GM12801 (cell line): ENCODE measurements around the gene OAS3.

Source experiments
- TF ChIP-seq, protein P1 (sequence below): IDR thresholded peaks from one replicate; pipeline ENCODE4 v1.5.1; 2011; ENCODE audit warnings: control low read depth; ENCODE audit not compliant: insufficient read length; ENCODE audit errors: extremely low read depth

Gene OAS3

DNA sequence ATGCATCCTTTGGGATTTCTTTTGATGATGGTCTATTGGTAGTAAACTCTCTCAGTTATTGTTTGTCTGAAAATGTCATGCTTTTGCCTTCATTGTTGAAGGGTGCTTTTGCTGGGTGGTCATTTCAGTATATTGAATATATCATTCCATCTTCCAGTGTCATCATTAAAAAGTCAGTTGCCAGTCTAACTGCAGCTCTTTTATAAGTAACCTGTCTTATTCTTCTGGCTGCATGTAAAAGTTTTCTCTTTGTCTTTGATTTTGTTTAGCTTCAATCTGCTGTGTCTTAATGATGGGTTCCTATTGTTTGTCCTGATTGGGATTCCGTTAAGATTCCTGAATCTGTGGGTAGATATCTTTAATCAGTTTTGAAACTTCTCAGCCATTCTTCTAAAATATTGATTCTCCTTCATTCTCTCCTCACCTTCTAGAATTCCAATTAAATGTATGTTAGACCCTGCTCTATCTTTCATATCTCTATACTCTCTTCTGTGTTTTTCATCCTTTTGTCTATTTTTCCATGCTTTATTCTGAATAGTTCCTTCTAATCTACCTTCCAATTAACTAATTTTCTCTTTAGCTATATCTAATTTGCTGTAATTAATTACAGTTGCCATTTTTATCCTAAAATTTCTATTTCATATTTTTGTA is 25.1 kb upstream of the OAS3 start:
- TF ChIP-seq, protein P1, sequence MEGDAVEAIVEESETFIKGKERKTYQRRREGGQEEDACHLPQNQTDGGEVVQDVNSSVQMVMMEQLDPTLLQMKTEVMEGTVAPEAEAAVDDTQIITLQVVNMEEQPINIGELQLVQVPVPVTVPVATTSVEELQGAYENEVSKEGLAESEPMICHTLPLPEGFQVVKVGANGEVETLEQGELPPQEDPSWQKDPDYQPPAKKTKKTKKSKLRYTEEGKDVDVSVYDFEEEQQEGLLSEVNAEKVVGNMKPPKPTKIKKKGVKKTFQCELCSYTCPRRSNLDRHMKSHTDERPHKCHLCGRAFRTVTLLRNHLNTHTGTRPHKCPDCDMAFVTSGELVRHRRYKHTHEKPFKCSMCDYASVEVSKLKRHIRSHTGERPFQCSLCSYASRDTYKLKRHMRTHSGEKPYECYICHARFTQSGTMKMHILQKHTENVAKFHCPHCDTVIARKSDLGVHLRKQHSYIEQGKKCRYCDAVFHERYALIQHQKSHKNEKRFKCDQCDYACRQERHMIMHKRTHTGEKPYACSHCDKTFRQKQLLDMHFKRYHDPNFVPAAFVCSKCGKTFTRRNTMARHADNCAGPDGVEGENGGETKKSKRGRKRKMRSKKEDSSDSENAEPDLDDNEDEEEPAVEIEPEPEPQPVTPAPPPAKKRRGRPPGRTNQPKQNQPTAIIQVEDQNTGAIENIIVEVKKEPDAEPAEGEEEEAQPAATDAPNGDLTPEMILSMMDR = no peak

DNA sequence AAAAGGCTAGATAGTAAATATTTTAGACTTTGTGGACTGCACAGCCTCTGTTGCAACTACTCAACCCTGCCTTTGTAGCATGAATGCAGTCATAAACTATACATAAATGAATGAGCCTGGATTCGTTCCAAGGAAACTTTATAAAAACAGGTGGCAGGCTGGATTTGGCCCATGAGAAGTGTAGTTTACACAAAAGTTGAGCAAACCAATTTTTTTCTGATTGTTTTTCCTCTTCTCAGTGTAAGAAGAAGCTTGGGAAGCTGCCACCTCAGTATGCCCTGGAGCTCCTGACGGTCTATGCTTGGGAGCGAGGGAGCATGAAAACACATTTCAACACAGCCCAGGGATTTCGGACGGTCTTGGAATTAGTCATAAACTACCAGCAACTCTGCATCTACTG is 22.0 kb upstream of the OAS3 start:
- TF ChIP-seq, protein P1 = no peak

DNA sequence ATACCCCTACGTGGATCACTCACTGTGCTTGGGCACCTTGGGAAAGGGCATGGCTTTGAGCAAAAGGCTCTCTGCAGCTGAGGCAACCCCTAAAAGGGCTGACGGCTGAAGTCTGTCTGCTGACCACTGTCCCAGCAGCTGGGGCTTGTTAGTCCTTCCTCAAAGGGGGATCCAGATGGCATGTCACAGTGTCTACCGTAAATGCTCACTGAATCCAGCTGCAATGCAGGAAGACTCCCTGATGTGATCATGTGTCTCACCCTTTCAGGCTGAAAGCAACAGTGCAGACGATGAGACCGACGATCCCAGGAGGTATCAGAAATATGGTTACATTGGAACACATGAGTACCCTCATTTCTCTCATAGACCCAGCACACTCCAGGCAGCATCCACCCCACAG is 19.2 kb upstream of the OAS3 start:
- TF ChIP-seq, protein P1 = no peak

DNA sequence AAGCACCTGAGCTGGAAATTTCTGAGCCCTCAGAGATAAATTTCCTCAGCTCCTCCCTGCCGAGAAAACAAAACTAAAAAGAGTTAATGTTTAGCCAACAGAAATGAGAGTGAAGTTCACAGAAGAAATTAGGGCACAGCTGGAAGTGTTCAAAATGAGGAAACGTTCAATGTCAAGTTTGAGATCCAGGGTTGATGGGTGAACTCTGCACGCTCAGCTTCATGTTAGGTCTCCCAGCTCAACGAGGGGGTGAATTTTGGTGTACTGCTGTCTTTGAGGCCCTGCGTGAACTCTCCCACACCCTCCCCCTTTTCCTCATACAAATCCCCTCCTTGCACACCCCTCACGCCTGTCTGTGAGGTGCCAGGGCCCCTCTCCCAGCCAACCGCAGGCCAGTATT is 13.3 kb upstream of the OAS3 start:
- TF ChIP-seq, protein P1 = no peak

DNA sequence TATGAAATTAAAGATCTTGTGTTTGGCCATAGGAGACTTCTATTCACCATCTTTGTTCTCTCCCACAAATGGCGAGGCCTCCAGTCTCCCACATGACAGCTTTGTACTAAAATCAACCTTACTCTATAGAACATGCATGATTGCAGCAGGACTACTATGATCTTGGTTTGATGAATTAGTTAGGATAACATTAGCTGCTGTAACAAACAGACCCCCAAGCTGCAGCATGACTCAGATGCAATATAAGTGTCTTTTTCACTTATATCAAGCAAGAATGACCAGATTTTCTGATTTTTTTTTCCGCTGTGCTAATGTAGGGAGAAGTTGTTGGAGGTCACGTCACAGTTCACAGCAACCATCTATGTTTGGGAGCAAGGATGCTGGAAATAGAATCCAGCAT is 10.8 kb upstream of the OAS3 start:
- TF ChIP-seq, protein P1 = no peak

DNA sequence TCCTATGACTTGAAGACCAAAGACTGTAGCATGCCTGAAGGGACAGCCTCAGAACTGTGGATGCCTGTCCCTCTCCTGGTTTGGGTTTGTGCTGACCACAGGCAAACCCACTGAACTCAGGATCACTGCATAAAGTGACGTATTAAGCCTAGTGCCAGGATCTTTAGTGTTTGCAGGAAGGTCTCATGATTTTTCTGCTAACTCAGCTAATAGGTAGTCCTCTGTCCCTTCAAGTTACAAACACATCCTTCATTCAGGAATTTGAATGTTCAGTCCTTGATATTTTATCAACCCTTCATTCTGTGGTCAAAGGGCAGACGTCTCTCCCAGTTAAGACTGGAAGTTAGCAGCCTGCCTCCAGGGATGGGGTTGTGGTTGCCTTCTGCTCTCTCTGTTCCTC is 10.3 kb upstream of the OAS3 start:
- TF ChIP-seq, protein P1 = no peak

DNA sequence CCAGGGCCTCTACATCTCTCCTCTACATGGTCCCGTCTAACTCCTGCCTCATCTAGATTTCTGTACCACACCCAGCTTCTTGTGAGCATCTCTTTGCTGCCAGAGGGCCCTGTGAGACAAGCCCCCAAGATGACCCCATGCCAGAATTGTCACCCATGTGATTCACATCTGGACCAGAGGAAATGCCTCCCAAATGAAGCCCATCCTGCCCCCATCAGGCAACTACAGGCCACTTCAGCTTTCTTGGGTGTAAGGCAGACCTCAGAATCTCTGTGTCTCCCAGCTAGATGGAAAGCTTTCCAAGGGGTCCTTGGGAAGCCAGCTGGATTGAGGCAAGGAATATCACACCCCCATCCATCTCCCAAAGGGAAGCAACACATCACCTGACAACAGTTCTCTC is 9.3 kb upstream of the OAS3 start:
- TF ChIP-seq, protein P1 = no peak
